Measurements from ENCODE around the gene SYNGR4. TPM values are rescaled to one million over a fixed set of nuclear protein-coding genes. Genes with fewer than 3 reads are reported as not detected.

Gene SYNGR4
- polyA plus RNA-seq, 1 donor (not counting 4 experiments of a cell fraction or from before 2014, with no cell fraction given), result not detected

GRCh38 chr19:48417421-48417820 is 53.3 kb downstream of the SYNGR4 start:
- DNase-seq (ENCODE audit: low read depth, low spot score) (no peak), FAIRE-seq (no peak)
- Histone ChIP-seq H3K9ac (ENCODE audit: control insufficient read depth, extremely low read depth, insufficient read depth, low read length) (no peak overlapping the region), H3K4me3 (ENCODE audit: control insufficient read depth in 2 of 3, extremely low read depth in 1 of 3, insufficient read depth in 2 of 3, low read depth in 1 of 3, low read length in 3 of 3) (no peak overlapping the region), H3K4me2 (ENCODE audit: control insufficient read depth, extremely low read depth, insufficient read depth, low read depth, low read length) (no peak overlapping the region), H3K9me3 (ENCODE audit: control insufficient read depth, low read depth, low read length) (no peaks in the 10 kb centered on the region), H3K36me3 (ENCODE audit: control insufficient read depth in 2 of 2, extremely low read depth in 1 of 2, insufficient read depth in 2 of 2, low read length in 2 of 2) (no peaks in the 10 kb centered on the region), H2AFZ (ENCODE audit: control insufficient read depth, low read length) (no peak overlapping the region), H3K9me1 (ENCODE audit: control insufficient read depth, extremely low read depth, insufficient read depth, low read length) (no peaks in the 10 kb centered on the region), H4K20me1 (ENCODE audit: control insufficient read depth, extremely low read depth, insufficient read depth, low read length) (no peaks in the 10 kb centered on the region), H3K27ac (ENCODE audit: control insufficient read depth, insufficient read depth, low read length) (no peak overlapping the region), H3K4me1 (ENCODE audit: control insufficient read depth, extremely low read depth, insufficient read depth, low read length) (peaks cover 8% of the 10 kb centered on the region), H3K27me3 (ENCODE audit: control insufficient read depth, extremely low read depth, insufficient read depth, low read length) (no peaks in the 10 kb centered on the region), H3K79me2 (ENCODE audit: control insufficient read depth, insufficient read depth, low read length) (no peaks in the 10 kb centered on the region)
- dilution Hi-C loops (cut with MboI; ENCODE audit: extremely low pct_ligation_motif_present, low sequenced_read_pairs), result no loop called here
- TF ChIP-seq EZH2 (IDR thresholded peaks at IDR 0.05; ENCODE audit: low read length) (no peak), CTCF (optimal IDR thresholded peaks at IDR 0.05 in 1 of 3, IDR thresholded peaks at IDR 0.05 in 1 of 3, conservative IDR thresholded peaks at IDR 0.05 in 1 of 3; ENCODE audit: extremely low read depth in 1 of 3, insufficient read depth in 2 of 3, low read length in 3 of 3) (no peak)

- no peaks in the 10 kb centered on the region for H3K9me1 ChIP-seq (ENCODE audit: control insufficient read depth, extremely low read depth, insufficient read depth, low read length)
- H3K79me2 ChIP-seq (ENCODE audit: control insufficient read depth, insufficient read depth, low read length), result no peaks in the 10 kb centered on the region
- TF ChIP-seq CTCF (optimal IDR thresholded peaks at IDR 0.05 in 1 of 3, IDR thresholded peaks at IDR 0.05 in 1 of 3, conservative IDR thresholded peaks at IDR 0.05 in 1 of 3; ENCODE audit: extremely low read depth in 1 of 3, insufficient read depth in 2 of 3, low read length in 3 of 3) (no peak), EZH2 (IDR thresholded peaks at IDR 0.05; ENCODE audit: low read length) (no peak)
- no peaks in the 10 kb centered on the region for H4K20me1 ChIP-seq (ENCODE audit: control insufficient read depth, extremely low read depth, insufficient read depth, low read length)
- no peak overlapping the region for H2AFZ ChIP-seq (ENCODE audit: control insufficient read depth, low read length)
- no peak overlapping the region for H3K27ac ChIP-seq (ENCODE audit: control insufficient read depth, insufficient read depth, low read length)
- no peaks in the 10 kb centered on the region for H3K9me3 ChIP-seq (ENCODE audit: control insufficient read depth, low read depth, low read length)
- dilution Hi-C loops (cut with MboI; ENCODE audit: extremely low pct_ligation_motif_present, low sequenced_read_pairs), result no loop called here
- H3K4me2 ChIP-seq (ENCODE audit: control insufficient read depth, extremely low read depth, insufficient read depth, low read depth, low read length), result no peak overlapping the region
- no peak overlapping the region for H3K4me3 ChIP-seq (ENCODE audit: control insufficient read depth in 2 of 3, extremely low read depth in 1 of 3, insufficient read depth in 2 of 3, low read depth in 1 of 3, low read length in 3 of 3)
- peaks cover 8% of the 10 kb centered on the region for H3K4me1 ChIP-seq (ENCODE audit: control insufficient read depth, extremely low read depth, insufficient read depth, low read length)
- no peak for DNase-seq (ENCODE audit: low read depth, low spot score)
- H3K36me3 ChIP-seq (ENCODE audit: control insufficient read depth in 2 of 2, extremely low read depth in 1 of 2, insufficient read depth in 2 of 2, low read length in 2 of 2), result no peaks in the 10 kb centered on the region
- no peak for FAIRE-seq
- H3K9ac ChIP-seq (ENCODE audit: control insufficient read depth, extremely low read depth, insufficient read depth, low read length), result no peak overlapping the region
- no peaks in the 10 kb centered on the region for H3K27me3 ChIP-seq (ENCODE audit: control insufficient read depth, extremely low read depth, insufficient read depth, low read length)
Observed at GRCh38 chr19:48418317-48419064, 54.3 kb downstream of the SYNGR4 start.

All from keratinocyte (primary cell).